ENCODE data around the gene ATP13A4. TPM values are rescaled to one million over a fixed set of nuclear protein-coding genes. Genes with fewer than 3 reads are reported as not detected.
"Not testable (repeated sequence)": the region's sequence is repeated elsewhere in the genome, so short reads cannot be mapped to it uniquely, and the experiment has no call there.

ATP13A4 gene
- total RNA-seq, 4 donors from 2014 or later: 197 to 348 (median 241) TPM

- Histone ChIP-seq H3K27me3 (no peaks in the 10 kb centered on the region), H3K4me1 (peaks cover 35% of the 10 kb centered on the region in 2 donors), H3K27ac (no peak overlapping the region), H3K36me3 (peaks cover 0 to 5% of the 10 kb centered on the region in 2 donors), H3K9me3 (no peaks in the 10 kb centered on the region), H3K4me3 (replicated peaks in 1 of 3) (no peak overlapping the region)
- WGBS, 2 donors: 41 to 45% methylated on average over 4 of the region's 4 CpGs
- peak; percentile 32 to 59 for DNase-seq
- intact Hi-C loops (cut with DNase I): no loop called here
- no peak for TF ChIP-seq POLR2A (IDR thresholded peaks at IDR 0.05)
- no peak for TF ChIP-seq CTCF (IDR thresholded peaks at IDR 0.05)
Measured at GRCh38 chr3:193548406-193548805, 6.3 kb downstream of the ATP13A4 start.

GRCh38 chr3:193546129-193546528 lies 8.6 kb downstream of the ATP13A4 start:
- intact Hi-C loops (cut with DNase I): no loop called here
- DNase-seq: no peak
- Histone ChIP-seq H3K27ac (no peak overlapping the region), H3K4me3 (replicated peaks in 1 of 3) (no peak overlapping the region), H3K9me3 (no peaks in the 10 kb centered on the region), H3K27me3 (no peaks in the 10 kb centered on the region), H3K4me1 (peaks cover 23 to 28% of the 10 kb centered on the region in 2 donors), H3K36me3 (peaks cover 0 to 5% of the 10 kb centered on the region in 2 donors)
- TF ChIP-seq POLR2A (IDR thresholded peaks at IDR 0.05) (no peak), CTCF (IDR thresholded peaks at IDR 0.05) (no peak)

GRCh38 chr3:193545304-193545703 lies 9.4 kb downstream of the ATP13A4 start:
- Histone ChIP-seq H3K4me3 (replicated peaks in 1 of 3) (no peak overlapping the region), H3K36me3 (peaks cover 0 to 5% of the 10 kb centered on the region in 2 donors), H3K27ac (no peak overlapping the region), H3K27me3 (no peaks in the 10 kb centered on the region), H3K9me3 (no peaks in the 10 kb centered on the region), H3K4me1 (peaks cover 19 to 23% of the 10 kb centered on the region in 2 donors)
- intact Hi-C loops (cut with DNase I): no loop called here
- DNase-seq: no peak
- 90 to 100% methylated on average over 1 of the region's 1 CpG for WGBS, 2 donors
- TF ChIP-seq CTCF (IDR thresholded peaks at IDR 0.05) (no peak), POLR2A (IDR thresholded peaks at IDR 0.05) (no peak)

GRCh38 chr3:193544289-193544688 lies 10.4 kb downstream of the ATP13A4 start:
- no peak for DNase-seq
- no peak overlapping the region for H3K27ac ChIP-seq
- H3K9me3 ChIP-seq: no peaks in the 10 kb centered on the region
- 88 to 90% methylated on average over 1 of the region's 1 CpG for WGBS, 2 donors
- no peak overlapping the region for H3K4me3 ChIP-seq (replicated peaks in 1 of 3)
- no peak for TF ChIP-seq POLR2A (IDR thresholded peaks at IDR 0.05)
- TF ChIP-seq CTCF (IDR thresholded peaks at IDR 0.05): no peak
- intact Hi-C loops (cut with DNase I): no loop called here
- H3K36me3 ChIP-seq: peaks cover 0 to 5% of the 10 kb centered on the region in 2 donors
- no peaks in the 10 kb centered on the region for H3K27me3 ChIP-seq
- peaks cover 17 to 19% of the 10 kb centered on the region in 2 donors for H3K4me1 ChIP-seq

GRCh38 chr3:193530231-193531165 lies 24.2 kb downstream of the ATP13A4 start:
- no peaks in the 10 kb centered on the region for H3K9me3 ChIP-seq
- no peak overlapping the region for H3K4me3 ChIP-seq (replicated peaks in 1 of 3)
- H3K27ac ChIP-seq: no peak overlapping the region
- 83 to 92% methylated on average over 7 of the region's 7 CpGs for WGBS, 2 donors
- DNase-seq: no peak
- intact Hi-C loops (cut with DNase I): no loop called here
- H3K36me3 ChIP-seq: no peaks in the 10 kb centered on the region
- H3K27me3 ChIP-seq: no peaks in the 10 kb centered on the region
- peaks cover 0 to 19% of the 10 kb centered on the region in 2 donors for H3K4me1 ChIP-seq
- TF ChIP-seq CTCF (IDR thresholded peaks at IDR 0.05): no peak
- TF ChIP-seq POLR2A (IDR thresholded peaks at IDR 0.05): no peak

GRCh38 chr3:193526085-193526484 lies 28.6 kb downstream of the ATP13A4 start:
- H3K27me3 ChIP-seq; H3K4me3 ChIP-seq (replicated peaks in 1 of 3); H3K4me1 ChIP-seq; H3K9me3 ChIP-seq; H3K36me3 ChIP-seq; intact Hi-C loops (cut with DNase I); DNase-seq; H3K27ac ChIP-seq: not testable (repeated sequence)
- 87 to 91% methylated on average over 2 of the region's 2 CpGs for WGBS, 2 donors

Data from thyroid gland (tissue), 4 donors.